GM18873 (cell line): Measurements from ENCODE around the gene SNX19.

Experiments
- ATAC-seq: cut with Tn5 transposase; IDR thresholded peaks from one replicate; pipeline ENCODE4 v1.9.1; 2021; ENCODE audit warnings: mild to moderate bottlenecking, moderate library complexity, moderate number of reproducible peaks; ENCODE audit not compliant: unreplicated experiment, low FRiP score

The SNX19 gene

GRCh38 chr11:130908770-130909625 lies 7.3 kb downstream of the SNX19 start:
- no peak for ATAC-seq

GRCh38 chr11:130908061-130908460 lies 8.2 kb downstream of the SNX19 start:
- ATAC-seq: no peak

GRCh38 chr11:130907229-130907628 lies 9.1 kb downstream of the SNX19 start:
- ATAC-seq: no peak

GRCh38 chr11:130906616-130907015 lies 9.7 kb downstream of the SNX19 start:
- ATAC-seq: no peak

- ATAC-seq: no peak
These were observed 10.8 kb downstream of the SNX19 start for GRCh38 chr11:130905512-130905911.

- no peak for ATAC-seq
These were observed 11.9 kb downstream of the SNX19 start for GRCh38 chr11:130904380-130904779.

GRCh38 chr11:130902380-130902779 lies 13.9 kb downstream of the SNX19 start:
- ATAC-seq: no peak

GRCh38 chr11:130899106-130899505 lies 17.2 kb downstream of the SNX19 start:
- ATAC-seq: no peak

- ATAC-seq: no peak
These were observed 18.8 kb downstream of the SNX19 start for GRCh38 chr11:130897262-130898182.

GRCh38 chr11:130894322-130895025 lies 21.8 kb downstream of the SNX19 start:
- ATAC-seq: peak; percentile 74

GRCh38 chr11:130892861-130893260 lies 23.4 kb downstream of the SNX19 start:
- no peak for ATAC-seq

GRCh38 chr11:130891326-130891725 lies 25.0 kb downstream of the SNX19 start:
- no peak for ATAC-seq

- no peak for ATAC-seq
These were observed 26.1 kb downstream of the SNX19 start for GRCh38 chr11:130890039-130890745.

GRCh38 chr11:130888790-130889189 lies 27.5 kb downstream of the SNX19 start:
- no peak for ATAC-seq

GRCh38 chr11:130886704-130887103 lies 29.6 kb downstream of the SNX19 start:
- no peak for ATAC-seq

GRCh38 chr11:130882138-130882551 lies 34.1 kb downstream of the SNX19 start:
- no peak for ATAC-seq

- no peak for ATAC-seq
These were observed 34.7 kb downstream of the SNX19 start for GRCh38 chr11:130881475-130882137.

GRCh38 chr11:130879836-130880235 lies 36.4 kb downstream of the SNX19 start:
- ATAC-seq: no peak
